GM21786 (cell line): ENCODE data around the gene GOLGA8G.
"Not testable (repeated sequence)": the region's sequence is repeated elsewhere in the genome, so short reads cannot be mapped to it uniquely, and the experiment has no call there.

Source experiments
- ATAC-seq: cut with Tn5 transposase; IDR thresholded peaks from one replicate; pipeline ENCODE4 v1.9.1; 2021; ENCODE audit not compliant: unreplicated experiment

Gene GOLGA8G

GRCh38 chr15:28532954-28533353, at the start of gene GOLGA8G:
TSS of gene GOLGA8G (minus strand) at chr15:28532971. CDS start at chr15:28532909, 62 bp downstream.
- not testable (repeated sequence) for ATAC-seq

GRCh38 chr15:28573351-28573750, 40.6 kb upstream of the GOLGA8G start:
- not testable (repeated sequence) for ATAC-seq

- ATAC-seq: not testable (repeated sequence)
Measured at GRCh38 chr15:28553268-28553667, 20.5 kb upstream of the GOLGA8G start, which contains the start of gene GOLGA6L25. TSS of gene GOLGA6L25 (plus strand) at chr15:28553568. CDS start at chr15:28553629, 61 bp downstream.

GRCh38 chr15:28515208-28515607, 17.6 kb downstream of the GOLGA8G start:
- ATAC-seq: not testable (repeated sequence)

- not testable (repeated sequence) for ATAC-seq
Measured at GRCh38 chr15:28514128-28514527, 18.6 kb downstream of the GOLGA8G start.

- not testable (repeated sequence) for ATAC-seq
Measured at GRCh38 chr15:28508217-28508889, 24.4 kb downstream of the GOLGA8G start.

- ATAC-seq: not testable (repeated sequence)
Measured at GRCh38 chr15:28481340-28481739, 51.4 kb downstream of the GOLGA8G start.
